Thyroid gland (tissue), 4 donors: Measurements from ENCODE around the gene CDK5RAP2.

Experiments used
- POLR2A ChIP-seq, 2 donors: fragments of 450-650 bp; IDR thresholded peaks; one replicate each; pipeline ENCODE4 v1.6.1; 2017; ENCODE audit warnings: antibody characterized with exemption in 2 of 2, mild to moderate bottlenecking in 2 of 2, moderate library complexity in 1 of 2
- TF ChIP-seq, protein P1 (sequence below), 6 experiments: fragments of 200-600 bp in 3 of 6; fragments of 450-650 bp in 3 of 6; sonication (generic) in 3 of 6; IDR thresholded peaks; one replicate each; pipeline ENCODE4 v1.5.1; 2016 to 2019; ENCODE audit warnings: antibody characterized with exemption in 6 of 6, mild to moderate bottlenecking in 2 of 6, inconsistent platforms in 1 of 6, moderate library complexity in 1 of 6

DNA sequence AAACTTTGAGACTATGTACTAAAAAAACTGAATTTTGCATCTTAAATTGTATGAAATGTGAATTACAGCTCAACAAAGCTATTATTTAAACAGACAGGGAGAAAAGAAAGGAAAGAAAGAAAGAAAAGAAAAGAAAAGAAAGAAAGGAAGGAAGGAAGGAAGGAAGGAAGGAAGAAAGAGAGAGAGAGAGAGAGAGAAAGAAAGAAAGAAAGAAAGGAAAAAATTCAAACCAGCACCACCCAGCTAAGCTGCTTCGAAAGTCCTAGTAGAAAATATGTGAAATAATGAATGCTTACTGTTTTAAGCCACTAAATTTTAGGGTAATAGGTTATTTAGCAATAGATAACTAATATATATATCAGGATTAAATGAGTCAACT, 31.7 kb upstream of the CDK5RAP2 start:
- TF ChIP-seq, protein P1, sequence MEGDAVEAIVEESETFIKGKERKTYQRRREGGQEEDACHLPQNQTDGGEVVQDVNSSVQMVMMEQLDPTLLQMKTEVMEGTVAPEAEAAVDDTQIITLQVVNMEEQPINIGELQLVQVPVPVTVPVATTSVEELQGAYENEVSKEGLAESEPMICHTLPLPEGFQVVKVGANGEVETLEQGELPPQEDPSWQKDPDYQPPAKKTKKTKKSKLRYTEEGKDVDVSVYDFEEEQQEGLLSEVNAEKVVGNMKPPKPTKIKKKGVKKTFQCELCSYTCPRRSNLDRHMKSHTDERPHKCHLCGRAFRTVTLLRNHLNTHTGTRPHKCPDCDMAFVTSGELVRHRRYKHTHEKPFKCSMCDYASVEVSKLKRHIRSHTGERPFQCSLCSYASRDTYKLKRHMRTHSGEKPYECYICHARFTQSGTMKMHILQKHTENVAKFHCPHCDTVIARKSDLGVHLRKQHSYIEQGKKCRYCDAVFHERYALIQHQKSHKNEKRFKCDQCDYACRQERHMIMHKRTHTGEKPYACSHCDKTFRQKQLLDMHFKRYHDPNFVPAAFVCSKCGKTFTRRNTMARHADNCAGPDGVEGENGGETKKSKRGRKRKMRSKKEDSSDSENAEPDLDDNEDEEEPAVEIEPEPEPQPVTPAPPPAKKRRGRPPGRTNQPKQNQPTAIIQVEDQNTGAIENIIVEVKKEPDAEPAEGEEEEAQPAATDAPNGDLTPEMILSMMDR (IDR thresholded peaks at IDR 0.05) = no peak
- no peak for TF ChIP-seq POLR2A (IDR thresholded peaks at IDR 0.05)
